HG03469 (cell line): ENCODE results near the gene NME8.
A peak's percentile ranks its signal among the peaks of the same experiment; 100 is the strongest.

Source experiments
- ATAC-seq: cut with Tn5 transposase; IDR thresholded peaks from one replicate; pipeline ENCODE4 v1.9.1; 2021; ENCODE audit warnings: mild to moderate bottlenecking, moderate library complexity, moderate number of reproducible peaks; ENCODE audit not compliant: unreplicated experiment

The NME8 gene

GRCh38 chr7:37899712-37900247 lies 51.4 kb downstream of the NME8 start:
- no peak for ATAC-seq

DNA sequence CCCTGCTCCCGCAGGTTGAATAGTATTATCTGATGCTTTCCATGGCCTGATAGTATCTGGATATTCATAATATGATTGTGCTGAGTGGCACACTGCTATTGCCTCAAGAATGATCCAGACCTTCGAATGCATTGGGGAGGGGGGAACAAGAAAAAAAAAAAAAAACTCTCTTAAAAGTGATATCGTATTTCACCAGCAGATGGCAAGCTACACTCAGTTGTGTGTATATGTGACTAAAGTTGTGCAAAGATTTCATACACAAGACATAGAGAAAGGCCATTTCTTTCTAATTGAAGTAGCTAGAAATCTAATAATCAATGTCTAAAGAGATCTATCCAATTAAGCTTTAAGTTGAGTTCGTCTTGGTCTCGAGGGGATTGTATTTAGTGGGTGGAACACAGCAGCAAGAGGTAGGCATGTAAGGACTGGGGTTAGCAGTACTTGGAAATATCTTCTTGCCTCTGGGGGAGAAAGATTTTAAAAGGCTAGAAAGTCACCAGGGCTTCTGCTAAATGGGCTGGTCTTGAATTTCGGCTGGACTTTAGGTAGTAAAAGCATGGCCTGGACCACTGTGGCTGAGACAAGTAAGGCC lies 52.9 kb downstream of the NME8 start:
- ATAC-seq = no peak

- ATAC-seq = no peak
Observed at GRCh38 chr7:37901890-37902524, 53.6 kb downstream of the NME8 start.

DNA sequence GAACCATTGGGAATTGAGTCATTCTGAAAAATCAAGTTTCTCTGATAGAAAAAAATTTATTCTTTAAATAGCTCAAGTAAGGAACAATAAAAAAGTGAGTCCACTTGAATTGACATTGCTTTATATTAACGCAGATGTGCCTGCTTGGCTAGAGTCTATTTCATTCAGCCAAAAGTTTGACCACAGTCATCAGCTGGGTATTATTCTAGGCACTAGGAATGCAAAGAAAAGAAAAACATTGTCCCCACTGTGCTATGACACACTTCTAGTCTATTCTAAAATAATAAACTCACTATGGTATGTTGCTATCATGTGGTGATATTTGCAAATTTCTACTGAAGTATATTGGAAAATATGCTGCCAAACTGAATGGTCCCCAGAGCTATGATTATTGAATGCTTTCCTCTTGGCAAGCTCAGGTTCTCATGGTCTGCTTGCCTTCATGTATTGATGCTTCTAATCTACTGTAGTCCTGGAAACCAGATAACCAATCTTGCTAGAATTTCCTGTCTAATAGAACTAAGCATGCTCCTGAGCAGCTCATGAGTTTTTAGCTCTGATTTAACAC lies 59.9 kb downstream of the NME8 start:
- ATAC-seq = no peak

GRCh38 chr7:37912756-37913155 lies 64.4 kb downstream of the NME8 start:
- ATAC-seq = no peak

- ATAC-seq = no peak
Observed at GRCh38 chr7:37915438-37915837, 67.0 kb downstream of the NME8 start.

- no peak for ATAC-seq
Observed at GRCh38 chr7:37916017-37916672, 67.7 kb downstream of the NME8 start.

DNA sequence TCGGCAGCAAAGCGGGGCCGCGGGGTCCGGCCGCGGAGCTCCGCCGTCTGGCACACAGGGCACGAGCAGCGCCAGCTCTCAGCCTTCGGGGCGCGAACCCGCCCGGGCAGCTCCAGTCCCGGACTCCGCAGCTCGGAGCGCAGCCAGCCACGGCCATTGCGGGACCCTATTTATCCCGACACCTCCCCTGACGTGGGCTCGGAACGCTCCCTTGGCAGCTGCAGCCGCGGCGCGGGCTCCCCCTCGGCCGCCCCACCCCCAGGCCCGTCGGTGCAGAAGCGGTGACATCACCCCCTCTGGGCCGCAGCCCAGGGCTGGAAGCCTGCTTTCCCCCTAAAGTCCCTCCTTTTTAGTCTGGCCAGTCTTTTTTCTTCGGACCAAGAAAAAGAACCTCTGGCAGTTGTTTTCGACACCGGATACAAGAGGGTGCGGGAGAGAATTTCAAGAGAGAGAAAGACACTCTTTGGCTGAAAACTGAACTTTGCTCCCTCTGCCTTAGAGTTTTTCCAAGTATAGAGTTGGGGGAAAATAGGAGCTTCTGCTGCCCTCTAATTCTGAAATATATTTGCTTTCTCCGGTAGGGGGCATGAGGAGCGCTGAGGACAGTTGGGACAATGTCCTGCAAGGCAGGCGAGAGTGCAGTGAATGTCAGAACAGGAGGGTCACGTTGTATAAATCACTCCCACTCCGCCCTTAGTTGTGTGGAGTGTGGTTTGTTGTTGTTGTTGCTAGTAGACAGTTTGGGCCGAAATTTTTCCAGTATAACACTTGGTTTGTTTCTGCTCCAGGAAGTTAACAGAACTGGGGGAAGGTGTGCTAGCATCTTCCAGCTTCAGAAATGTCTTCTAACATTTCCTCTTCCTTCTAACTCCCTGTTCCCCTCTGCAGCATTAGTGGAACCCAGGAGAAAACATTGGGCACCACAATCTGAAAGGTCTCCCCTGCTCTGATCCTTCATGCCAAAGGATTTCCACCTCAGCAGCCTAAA lies 68.6 kb downstream of the NME8 start, which contains the start of gene SFRP4:
TSS of gene SFRP4 (minus strand) at position 145 of the 988 bp plus-strand sequence. CDS start 280 bp downstream, outside the sequence.
- ATAC-seq = no peak

DNA sequence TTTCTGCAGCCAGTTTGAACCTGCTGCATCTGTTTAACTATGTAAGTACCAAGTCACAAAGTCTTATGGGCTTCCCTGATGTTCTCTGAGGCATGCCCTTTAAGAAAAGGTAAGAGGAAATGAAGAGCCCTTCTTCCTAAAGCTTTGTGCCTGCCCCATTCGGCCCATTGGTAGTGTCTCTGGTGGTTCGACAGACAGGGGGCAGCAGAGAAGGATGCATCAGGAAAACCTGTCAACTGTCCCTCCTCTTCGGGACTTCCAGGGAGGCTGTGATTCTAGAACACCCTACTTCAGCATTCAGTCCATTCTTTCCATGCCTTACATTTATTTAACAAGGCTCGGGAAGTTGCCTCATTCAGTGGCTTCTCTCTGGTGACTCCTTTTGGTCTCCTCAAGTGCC lies 70.1 kb downstream of the NME8 start:
- no peak for ATAC-seq

DNA sequence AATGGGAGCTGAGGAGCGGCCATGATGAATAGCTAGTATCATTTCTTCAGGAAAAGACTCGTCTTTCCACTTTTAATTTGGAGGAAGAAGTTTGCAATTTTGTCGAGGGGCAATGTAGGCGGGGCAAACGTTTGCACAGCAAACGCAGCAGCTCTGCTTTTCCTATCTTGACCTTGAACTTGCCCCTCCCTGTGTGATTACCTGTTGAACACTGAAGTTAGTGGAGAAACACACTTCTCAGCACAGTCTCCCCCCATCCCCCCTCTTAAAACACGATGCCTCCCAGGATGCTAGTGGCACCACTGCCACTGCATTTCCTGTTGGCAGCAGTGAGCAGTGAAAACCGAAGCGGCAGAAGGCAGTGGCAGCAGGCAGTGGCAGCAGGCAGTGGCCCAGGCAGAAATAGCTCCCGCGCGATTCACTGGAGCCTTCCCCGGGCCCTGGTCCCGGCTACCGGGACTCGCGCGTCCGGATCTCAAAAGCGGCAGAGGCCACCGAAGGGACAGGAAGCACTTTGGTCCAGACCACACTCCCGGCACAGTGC lies 72.0 kb downstream of the NME8 start, which contains the start of gene EPDR1:
TSS of gene EPDR1 (plus strand) at position 336 of the 544 bp plus-strand sequence. CDS start 300 bp downstream, outside the sequence.
- peak; percentile 29 for ATAC-seq

DNA sequence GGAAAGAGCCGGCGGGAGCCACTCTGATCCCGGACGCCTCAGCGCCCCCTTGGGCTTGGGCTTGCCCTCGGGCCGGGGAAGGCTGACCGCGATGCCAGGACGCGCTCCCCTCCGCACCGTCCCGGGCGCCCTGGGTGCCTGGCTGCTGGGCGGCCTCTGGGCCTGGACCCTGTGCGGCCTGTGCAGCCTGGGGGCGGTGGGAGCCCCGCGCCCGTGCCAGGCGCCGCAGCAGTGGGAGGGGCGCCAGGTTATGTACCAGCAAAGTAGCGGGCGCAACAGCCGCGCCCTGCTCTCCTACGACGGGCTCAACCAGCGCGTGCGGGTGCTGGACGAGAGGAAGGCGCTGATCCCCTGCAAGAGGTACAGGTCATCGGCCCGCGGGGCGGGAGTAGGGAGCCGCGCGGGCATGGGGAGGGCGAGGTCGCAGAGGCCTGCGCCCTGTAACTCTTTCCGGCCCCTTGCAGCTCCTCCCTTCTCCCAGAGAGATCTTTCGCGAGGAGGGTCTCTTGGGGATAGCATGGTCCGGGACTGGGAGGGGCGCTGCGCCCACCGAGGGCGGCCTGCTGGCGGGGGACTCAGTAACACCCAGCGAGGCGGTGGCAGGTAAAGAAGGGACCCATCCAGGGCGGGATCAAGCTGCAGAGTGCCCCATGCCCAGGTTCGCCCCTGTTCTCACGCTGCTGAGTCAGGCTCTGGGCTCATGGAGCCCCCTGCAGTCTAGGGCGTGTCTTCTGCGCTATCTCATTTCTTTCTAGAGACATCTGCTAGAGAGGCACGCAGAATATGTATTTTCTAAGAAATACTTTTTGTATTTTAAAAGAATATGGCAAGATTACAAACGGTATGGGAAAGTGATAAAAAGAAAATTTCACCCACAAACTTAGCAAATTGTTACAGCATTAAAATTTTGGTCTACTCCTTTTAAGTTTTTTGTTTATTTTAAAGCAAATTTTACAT lies 72.7 kb downstream of the NME8 start:
- peak; percentile 46 for ATAC-seq

GRCh38 chr7:37921876-37922275 lies 73.5 kb downstream of the NME8 start:
- no peak for ATAC-seq

- no peak for ATAC-seq
Observed at GRCh38 chr7:37923996-37924395, 75.6 kb downstream of the NME8 start.

- no peak for ATAC-seq
Observed at GRCh38 chr7:37924491-37925041, 76.2 kb downstream of the NME8 start.

DNA sequence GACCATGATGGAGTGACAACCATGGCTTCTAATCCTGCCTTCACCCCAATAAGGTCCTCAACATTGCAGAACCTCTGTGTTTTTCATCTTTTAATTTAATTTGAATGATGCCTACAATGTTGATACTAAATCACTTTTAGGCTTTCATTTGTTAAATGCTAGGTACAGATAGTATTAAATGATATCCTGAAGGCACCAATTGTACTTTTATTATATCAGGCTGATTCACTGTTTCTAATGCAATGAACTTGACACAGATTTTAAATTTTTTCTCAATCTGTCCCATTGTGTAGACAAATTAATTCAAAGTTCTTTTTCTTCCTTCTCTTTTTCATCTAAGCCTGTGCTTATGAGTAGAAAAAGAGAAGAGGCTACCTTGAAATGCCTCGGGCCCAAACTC lies 77.2 kb downstream of the NME8 start:
- ATAC-seq = no peak

DNA sequence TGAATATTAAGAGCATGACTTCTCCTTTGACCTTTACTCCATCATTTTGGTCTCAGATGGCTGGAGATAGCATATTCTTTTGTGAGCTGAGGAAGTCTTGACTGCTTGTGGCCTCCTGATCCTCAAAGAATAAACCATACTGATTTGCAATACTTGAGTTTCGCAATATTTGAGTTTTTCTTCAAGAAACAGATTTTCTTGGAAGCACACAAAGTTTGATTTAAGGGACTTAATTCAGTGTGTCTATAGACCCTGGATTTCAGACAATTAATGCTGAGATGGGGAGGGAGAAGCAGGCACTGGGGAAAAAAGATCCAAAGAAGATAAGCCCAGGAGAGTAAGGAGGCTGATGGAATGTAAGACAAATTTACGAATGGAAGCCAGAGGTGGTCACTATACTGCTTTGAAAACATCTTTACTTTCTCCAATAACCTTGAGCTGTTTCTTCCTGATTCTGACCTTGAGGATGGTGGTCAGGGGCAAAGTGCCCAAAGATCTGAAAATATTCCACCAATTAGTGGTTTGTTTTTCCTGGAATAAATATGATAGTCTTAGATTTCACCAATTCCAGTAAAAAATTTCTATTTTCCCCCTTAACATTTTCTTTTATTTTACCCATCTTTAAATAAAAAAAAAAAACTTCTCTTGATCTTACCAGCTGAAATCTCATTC lies 79.5 kb downstream of the NME8 start:
- ATAC-seq = no peak

DNA sequence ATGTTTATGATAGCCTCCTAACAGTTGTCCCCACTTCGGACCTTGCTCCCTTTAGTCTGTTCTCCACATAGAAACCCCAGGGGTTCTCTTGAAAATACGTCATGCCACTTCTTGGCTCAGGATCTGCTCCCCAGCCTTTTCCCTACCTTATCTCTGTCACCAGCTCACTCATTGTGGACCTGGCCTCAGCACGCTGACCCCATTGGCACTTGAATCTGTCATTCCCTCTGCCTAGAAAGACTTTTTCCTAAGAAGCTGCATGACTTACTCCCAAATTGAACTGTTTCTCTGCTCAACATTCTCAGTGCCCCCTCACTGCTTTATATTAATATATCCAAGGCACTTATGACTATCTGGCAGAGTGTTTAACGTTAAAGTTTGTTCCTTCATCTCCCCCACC lies 80.5 kb downstream of the NME8 start:
- no peak for ATAC-seq
